Daoy (cell line): ENCODE results near the gene ELK4. TPM values are rescaled to one million over a fixed set of nuclear protein-coding genes. Genes with fewer than 3 reads are reported as not detected.

ENCODE experiments used
- DNase-seq: peaks from one replicate; pipeline ENCODE4 v3.0.0-alpha.2; 2015; ENCODE audit warnings: low read depth
- total RNA-seq: library from RNA; depleted of rRNA; stranded (reverse); fragments of >200 nt; shearing (Covaris generic); gene quantifications from 2 replicates; pipeline ENCODE4 v1.2.3, GENCODE V29; 2014; rRNA removed

ELK4 gene
- total RNA-seq, result 13.0 and 17.1 TPM in 2 replicates

GRCh38 chr1:205631768-205632668 is at the start of gene ELK4:
Gene ELK4, minus strand, starts transcription at chr1:205632011. Its CDS starts 8,129 bp downstream, at chr1:205623882.
- DNase-seq, result peak; percentile 99

DNA sequence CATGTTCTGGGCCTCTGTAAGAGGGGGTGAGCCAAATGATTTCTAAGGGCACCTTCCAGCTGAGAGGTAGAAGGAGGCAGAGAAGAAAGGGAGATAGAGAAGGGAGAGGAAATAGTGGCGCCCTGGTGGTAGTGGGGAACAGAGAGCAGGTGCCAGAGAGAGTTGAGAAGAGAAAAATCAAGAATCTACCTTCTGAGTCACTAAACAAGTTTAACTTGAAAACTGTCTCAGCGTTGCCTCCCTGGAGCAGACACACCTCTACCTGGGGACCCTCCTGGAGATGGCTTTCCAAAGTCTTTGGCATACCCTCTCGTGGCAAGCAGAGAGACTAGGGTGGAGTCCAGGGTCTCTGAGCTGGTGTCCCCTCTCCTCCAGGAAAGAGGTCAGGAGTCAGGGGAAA is 49.6 kb upstream of the ELK4 start:
- no peak for DNase-seq

GRCh38 chr1:205680073-205680851 is 48.5 kb upstream of the ELK4 start, which contains the start of gene SLC45A3:
Gene SLC45A3, minus strand, starts transcription at chr1:205680509. Its CDS starts 15,853 bp downstream, at chr1:205664656.
- DNase-seq, result peak; percentile 54

- no peak for DNase-seq
Observed at GRCh38 chr1:205678286-205679111, 46.7 kb upstream of the ELK4 start.

GRCh38 chr1:205677167-205677566 is 45.4 kb upstream of the ELK4 start:
- no peak for DNase-seq

DNA sequence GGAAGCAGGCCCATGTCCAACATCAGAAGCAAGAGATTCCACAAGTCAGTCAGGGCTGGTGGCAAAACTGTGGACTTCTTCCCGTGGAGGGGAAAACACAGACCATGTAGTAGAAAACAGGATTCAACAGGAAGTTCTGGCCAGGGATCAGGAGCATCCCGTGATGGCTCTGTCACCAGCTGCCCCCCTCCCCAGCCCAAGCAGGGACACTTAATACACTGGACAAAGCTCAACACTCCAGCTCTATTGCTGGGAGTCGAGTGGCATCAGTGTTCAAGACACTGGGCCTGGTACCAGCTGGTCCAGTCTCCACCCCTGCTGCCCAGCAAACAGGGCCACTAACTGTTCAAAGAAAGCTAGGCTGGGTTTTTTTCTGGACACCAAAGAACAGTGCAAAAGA is 44.8 kb upstream of the ELK4 start:
- no peak for DNase-seq

GRCh38 chr1:205676002-205676401 is 44.2 kb upstream of the ELK4 start:
- DNase-seq, result no peak

- no peak for DNase-seq
Observed at GRCh38 chr1:205675247-205675646, 43.4 kb upstream of the ELK4 start.

GRCh38 chr1:205672970-205673369 is 41.2 kb upstream of the ELK4 start:
- DNase-seq, result no peak

DNA sequence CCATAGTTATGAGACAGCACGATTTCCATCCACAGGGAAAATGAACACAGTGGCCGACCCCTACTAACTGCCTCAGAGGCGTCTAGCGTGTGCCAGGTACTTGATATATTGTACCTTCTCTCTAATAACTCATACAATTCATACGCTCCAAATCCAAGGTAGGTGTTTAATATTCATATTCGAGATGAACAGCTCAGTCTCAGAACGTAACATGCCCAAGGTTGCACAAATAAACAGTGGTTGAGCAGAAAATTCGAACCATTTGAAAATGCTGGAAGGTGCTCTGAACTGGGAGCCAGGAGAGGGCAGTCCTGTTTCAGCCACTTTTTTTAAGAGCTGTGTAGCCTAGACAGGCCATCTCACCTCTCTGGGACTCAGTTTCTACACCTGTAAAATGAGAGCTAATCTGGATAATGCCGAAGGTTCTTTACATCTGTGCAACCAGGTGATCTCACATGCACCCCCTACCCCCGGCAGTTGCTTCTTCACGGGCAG is 40.6 kb upstream of the ELK4 start:
- no peak for DNase-seq

DNA sequence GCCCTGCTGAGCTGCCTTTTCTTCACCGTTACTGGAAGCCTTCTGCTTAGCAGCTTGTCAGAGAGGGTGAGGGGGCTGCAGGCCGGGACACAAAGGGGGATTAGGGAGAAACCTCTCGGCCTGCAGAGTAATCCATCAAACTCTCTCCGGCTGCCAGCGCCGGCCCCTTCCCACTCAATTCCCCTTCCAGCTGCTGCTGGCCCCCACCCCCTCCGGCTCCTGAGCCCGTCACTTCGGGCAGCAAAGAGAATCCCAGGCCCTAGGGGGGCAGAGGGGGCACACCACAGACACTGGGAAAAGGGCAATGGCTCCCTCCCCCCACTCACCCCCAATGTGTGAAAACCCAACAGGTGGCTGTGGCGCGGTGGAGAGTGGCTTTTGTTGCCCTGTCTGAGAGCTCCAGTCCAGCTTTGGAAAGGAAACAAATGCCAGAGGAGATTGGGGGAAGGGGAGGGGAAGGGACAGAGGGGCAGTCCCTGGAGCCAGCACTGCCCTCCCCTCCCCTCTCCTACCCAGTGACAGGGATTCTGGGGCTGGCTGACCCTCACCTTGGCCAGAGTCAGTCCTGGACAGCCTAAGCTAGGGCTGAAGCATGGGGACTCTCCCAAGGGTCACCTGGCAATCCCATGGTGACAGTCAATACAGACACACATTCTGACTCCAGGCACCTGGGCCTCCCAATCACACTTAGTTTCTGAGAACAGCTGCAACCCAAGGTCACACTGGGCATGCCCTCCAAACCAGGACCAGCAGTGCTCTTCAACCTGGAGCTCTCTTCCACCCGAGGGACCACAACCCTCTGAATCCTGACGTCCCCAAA is 39.0 kb upstream of the ELK4 start:
- no peak for DNase-seq

DNA sequence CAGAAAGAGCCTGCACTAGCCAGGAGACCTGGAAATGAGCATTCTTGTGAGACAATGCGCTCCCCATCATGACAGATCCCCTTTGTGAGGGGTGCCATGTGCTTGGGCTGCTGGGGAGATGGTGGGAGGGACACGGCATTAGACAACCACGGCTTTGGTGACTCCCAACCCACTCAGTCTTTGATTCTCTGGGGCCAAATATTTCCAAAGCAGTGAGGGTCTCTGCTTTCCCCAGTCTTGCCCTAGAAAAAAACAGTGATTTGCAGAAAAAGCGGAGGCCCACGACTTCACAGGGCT is 38.3 kb upstream of the ELK4 start:
- no peak for DNase-seq

DNA sequence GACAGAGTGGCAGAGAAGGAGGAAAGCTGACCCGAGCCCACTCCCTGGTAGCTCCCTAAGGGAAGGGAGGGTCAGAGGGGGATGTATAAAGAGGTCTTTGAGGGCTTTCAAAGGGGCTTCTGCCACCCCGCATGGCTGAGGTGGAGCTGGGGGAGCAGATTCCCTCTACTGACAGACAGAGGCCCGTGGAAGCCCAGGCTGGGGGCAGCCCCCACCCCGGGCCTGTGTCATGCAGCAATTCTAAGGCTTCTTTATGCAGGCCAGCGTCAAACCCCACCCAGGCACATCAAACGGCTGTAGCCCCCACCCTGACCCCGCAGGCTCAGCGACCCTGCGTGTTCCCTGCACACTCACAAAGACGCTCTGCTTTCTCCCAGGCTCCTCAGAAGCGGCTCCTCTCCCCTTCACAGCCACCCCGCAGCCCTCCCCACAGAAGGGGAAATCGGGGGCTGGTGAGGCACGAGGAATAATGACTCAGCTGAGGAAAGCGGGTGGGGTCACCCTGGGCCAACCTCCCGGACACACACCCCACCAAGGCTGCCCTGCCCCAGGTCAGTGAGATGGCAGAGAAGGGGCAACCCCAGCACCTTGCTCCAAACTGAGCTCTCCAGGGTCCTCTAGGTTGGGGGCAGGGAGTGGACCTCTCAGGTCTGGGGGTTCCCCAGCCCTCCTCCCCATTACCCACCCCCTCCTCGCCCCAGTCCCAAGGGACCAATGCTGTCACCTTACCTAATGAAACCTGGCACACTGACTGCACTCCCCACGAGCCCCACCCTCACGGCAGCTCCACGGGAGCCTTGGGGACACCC is 37.7 kb upstream of the ELK4 start:
- peak; percentile 32 for DNase-seq

- peak; percentile 19 for DNase-seq
Observed at GRCh38 chr1:205668951-205669340, 37.1 kb upstream of the ELK4 start.

DNA sequence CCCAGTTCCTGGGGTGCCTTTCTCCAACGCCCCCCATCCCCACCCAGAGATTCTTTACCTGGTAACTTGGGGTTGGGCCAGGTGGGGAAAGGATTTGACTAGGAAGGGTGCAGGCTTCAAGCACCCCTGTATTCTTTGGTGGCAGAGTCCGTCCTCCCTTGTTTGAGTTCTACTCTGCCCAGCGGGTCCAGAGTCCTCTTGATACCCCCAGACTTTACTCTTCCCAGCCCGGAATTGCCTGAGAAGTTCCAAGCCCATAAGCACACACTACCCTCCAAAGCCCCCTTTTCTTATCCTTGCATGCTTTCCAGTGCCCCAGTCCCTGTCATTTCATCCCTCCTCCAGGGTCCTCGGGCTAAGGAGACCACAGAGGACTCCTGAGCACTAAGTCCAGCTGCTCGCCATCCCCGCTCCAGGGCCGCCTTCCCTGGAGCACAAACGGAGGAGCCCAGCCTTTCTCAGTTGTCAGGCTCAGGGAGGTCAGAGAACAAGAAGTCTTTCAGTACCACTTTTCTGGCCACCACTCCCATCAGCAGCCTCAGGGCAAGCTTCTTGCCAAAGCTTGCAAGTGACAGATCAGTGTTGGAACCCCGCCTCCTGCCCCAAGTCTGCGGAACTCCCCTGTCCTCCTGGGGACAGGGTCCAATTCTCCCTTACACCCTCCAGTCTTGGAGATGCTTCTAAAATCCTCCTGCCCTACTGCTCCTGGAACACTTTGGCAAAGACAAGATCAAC is 36.3 kb upstream of the ELK4 start:
- DNase-seq, result no peak

- no peak for DNase-seq
Observed at GRCh38 chr1:205666372-205667166, 34.8 kb upstream of the ELK4 start.

DNA sequence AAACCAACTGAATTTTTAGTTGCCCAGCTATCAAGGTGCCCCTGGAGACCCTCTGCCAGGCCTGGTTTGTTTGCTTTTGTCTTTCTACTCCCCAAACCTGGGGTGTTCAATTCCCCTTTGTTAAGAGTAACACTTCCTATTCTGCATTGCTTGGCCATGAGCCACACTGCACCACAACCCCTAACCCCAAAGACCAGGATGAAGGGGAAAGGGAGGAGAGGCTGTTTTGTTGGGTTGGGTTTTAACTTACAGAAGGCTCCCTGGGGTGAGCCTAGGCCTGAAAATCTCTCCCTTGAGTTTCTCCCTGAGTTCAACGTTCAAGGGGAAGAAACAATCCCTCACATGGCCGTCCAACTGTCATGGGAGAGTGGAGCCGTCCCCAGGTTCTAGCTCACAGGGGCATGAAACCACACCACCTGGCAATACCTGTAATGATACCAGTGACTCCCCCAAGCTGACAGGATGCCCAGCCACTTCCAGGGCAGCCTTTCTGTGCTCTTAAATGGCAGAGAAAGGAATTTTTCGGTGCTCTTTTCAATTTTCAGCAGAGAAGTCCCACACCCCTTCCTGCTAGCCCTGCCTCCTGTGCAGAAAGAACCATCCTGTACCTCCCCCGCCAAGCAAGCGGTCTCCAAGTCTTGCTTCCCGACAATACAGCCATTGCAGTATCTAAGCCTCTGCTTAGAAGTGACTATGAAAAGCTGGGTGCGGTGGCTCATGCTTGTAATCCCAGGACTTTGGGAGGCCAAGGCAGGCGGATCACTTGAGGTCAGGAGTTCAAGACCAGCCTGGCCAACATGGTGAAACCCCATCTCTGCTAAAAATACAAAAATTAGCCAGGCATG is 33.6 kb upstream of the ELK4 start:
- no peak for DNase-seq
